Limb (tissue), 2 donors: ENCODE data around the gene TXNDC17.
"Not testable (repeated sequence)": the region's sequence is repeated elsewhere in the genome, so short reads cannot be mapped to it uniquely, and the experiment has no call there.

ENCODE experiments used
- DNase-seq, 2 donors: peaks; one replicate each; pipeline ENCODE4 v3.0.0-alpha.2; 2016; ENCODE audit errors: extremely low spot score in 2 of 2

The TXNDC17 gene

GRCh38 chr17:6683081-6683684 is 42.3 kb downstream of the TXNDC17 start:
- no peak for DNase-seq

DNA sequence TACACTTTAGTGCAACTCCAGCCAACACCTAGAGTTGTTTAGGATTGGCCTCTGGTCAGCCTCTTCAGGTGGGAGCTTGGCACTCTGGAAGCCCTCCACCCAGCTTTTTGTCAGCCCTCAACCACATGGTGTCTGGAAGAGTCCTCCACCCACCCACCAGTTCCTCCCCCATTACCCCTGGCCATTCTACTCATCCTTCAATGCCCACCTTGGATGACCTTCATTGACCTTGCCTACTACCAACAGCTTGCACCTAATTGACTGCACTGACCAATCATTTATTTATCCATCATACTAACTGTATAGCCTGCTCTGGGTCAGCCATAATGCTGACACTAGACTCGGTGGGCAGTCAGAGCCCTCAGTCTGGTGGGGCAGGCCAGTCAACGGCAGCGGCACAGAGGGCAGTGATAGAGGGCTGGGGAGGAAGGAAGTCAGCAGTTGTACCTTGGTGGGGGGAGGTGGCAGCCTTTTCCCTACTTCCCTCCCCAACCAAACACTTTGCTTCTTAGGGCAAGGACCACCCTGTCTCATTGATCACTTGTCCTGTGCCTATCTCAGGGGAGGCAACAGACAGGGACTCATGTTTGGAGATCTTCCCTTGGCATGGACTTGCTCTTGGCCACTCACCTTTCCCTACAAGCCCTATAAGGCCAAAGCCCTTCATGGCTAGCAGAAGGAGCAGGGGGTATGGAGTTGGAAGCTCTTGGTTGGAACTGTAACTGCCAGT is 43.0 kb downstream of the TXNDC17 start:
- no peak for DNase-seq

- no peak for DNase-seq
Observed at GRCh38 chr17:6684460-6684783, 43.6 kb downstream of the TXNDC17 start.

GRCh38 chr17:6684881-6685767 is 44.3 kb downstream of the TXNDC17 start:
- no peak for DNase-seq

DNA sequence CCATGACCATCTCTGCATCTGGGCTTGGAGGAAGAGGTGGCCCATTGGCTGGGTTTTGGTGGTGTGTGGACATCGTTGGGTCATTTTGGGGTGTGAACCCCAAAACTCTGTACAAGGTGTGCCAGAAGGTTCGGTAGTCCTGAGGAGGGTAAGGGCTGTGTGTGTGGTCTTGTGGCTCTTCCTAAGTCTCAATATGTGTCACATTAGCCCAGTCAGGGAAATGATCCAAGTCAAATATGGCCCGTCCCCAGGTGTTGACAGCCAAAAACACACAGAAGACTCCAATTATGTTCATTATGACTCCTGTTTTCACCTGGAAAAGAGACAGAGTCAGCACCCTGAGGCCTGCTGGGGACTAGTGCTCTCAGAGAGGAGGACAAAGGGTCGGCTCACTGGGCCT is 45.2 kb downstream of the TXNDC17 start:
- DNase-seq = no peak

- no peak for DNase-seq
Observed at GRCh38 chr17:6688944-6689343, 48.1 kb downstream of the TXNDC17 start.

GRCh38 chr17:6690641-6691040 is 49.8 kb downstream of the TXNDC17 start:
- no peak for DNase-seq

- DNase-seq = no peak
Observed at GRCh38 chr17:6691546-6691945, 50.7 kb downstream of the TXNDC17 start.

DNA sequence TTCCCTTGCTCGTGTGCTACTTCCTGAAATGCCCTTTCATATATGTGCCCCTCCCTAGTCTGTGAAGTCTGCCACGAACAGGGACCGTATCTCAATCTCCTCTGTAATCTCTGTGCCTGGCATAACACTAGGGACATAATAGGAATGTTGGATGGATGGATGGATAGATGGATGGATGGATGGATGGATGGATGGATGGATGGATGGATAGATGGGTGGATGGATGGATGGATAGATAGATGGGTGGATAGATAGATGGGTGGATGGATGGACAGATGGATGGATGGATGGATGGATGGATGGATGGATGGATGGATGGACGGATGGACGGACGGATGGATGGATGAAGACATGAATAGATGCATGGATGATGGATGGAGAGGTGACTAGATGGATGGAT is 51.1 kb downstream of the TXNDC17 start:
- not testable (repeated sequence) for DNase-seq
